Fibroblast of skin of left quadriceps (primary cell): ENCODE results near the gene FAM171A1.

ENCODE experiments used
- DNase-seq, 2 experiments: peaks; one replicate each; pipeline ENCODE4 v3.0.0-alpha.2; 2013; ENCODE audit warnings: low read depth in 2 of 2

Gene FAM171A1

DNA sequence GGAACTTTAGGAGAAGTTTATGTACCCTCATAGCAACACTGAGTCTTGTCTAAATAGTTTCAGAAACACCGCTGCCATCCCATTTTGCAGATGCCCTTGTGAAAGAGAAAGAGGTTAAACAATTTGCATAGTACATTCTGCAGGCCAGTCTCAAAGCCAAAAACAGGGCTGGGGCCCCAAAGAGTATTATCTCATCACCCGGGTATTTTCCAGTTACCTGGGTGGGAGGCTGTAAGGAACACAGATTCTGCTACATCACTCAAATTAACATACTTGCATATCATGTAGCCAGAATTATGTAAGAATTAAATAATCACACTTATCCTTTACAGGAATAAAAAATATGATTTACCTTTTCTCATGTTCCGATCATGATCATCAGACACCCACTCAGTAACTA is 3.1 kb upstream of the FAM171A1 start:
- DNase-seq = no peak

GRCh38 chr10:15373199-15373598 is 2.1 kb upstream of the FAM171A1 start:
- no peak for DNase-seq

GRCh38 chr10:15370212-15370855 is 755 bp downstream of the FAM171A1 start:
- no peak for DNase-seq

- peak in 1 of 2 experiments; percentile 7 for DNase-seq
Observed at GRCh38 chr10:15369256-15370211, 1.6 kb downstream of the FAM171A1 start.

- DNase-seq = no peak
Observed at GRCh38 chr10:15368101-15368855, 2.8 kb downstream of the FAM171A1 start.

GRCh38 chr10:15367296-15368085 is 3.6 kb downstream of the FAM171A1 start:
- no peak for DNase-seq

DNA sequence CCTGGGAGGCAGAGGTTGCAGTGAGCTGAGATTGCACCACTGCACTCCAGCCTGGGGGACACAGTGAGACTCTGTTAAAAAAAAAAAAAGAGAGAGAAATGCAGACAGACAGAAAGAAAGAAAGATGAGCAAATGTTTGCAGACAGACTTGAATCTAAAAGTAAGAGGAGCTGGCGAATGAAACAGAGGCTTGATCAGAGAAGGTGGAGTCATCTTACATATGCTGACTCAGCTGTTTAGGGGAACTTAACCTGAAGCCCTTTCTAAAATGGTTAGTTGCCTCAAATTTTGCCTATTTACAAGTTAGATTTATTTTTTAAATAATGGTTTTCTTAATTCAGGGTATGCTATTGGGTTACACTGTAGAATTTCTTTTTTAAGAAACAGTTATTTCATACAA is 5.4 kb downstream of the FAM171A1 start:
- DNase-seq = no peak

DNA sequence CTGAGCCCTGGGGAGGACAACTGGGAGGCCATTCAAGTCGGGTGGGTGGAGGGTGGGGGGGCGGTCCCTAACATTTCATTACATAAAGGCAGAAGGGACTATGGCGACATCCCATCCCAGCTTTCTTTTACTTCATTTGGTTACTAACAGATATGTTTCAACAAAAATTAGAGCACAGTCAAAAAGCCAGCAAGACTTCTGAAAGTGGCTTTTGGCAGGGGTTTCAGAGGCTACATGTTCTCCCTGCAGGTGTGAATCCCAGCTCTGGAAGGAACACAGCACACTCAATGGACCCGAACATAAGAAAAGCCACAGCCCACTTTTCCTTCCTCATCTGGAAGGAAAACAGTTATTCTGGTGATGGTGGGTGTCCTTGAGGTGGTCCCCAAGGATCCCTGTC is 7.1 kb downstream of the FAM171A1 start:
- DNase-seq = no peak

DNA sequence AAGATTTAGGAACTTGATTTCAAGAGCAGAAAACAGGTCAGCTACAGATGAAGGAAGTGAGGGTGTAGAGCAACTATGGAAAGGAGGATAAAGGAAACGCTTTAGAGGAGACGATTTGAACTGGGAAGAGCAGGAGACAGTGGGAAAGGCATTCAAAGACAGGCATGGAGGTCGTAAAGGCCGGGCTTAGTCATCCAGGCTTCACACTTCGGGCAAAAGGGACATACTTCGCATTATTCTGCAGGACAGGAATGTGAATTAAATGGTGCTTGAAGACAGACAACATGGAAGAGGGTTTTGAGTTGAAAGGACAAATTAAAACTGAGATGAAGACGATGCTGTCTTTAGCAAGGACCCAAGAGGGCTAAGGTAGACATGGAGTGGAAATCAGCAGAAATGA is 8.1 kb downstream of the FAM171A1 start:
- DNase-seq = peak in 1 of 2 experiments; percentile 13

DNA sequence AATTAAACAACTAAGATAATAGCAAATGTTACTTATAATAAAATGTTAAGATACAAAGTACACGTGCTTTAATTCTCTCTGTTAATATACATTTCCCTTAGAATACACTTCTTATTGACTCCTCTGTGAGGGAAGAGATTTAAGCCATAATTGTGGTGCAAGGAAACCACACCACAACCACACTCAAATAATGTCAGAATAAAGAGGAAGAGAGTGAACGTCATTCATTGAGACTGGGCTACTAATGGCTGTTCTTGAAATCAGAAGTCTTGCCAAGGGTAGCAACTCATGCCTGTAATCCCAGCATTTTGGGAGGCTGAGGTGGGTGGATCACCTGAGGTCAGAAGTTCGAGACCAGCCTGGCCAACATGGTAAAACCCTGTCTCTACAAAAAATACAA is 10.0 kb downstream of the FAM171A1 start:
- no peak for DNase-seq

DNA sequence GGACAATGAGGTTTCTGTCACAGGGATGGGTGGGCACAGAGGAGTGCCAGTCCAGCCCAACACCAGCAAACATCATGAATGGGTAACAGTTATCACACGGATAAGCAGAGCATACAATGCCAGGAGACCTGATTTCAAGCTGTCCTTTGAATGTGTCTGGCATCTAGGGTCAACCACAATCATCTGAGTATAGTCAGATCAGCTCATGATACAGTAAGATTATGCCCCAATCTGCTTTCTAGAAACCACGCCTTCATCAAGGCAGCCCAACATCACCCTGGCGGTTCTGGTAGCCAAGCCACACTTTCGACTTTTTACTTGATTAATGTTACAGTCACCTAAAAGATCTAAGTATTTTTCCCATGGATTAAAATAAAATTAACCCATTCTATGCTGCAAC is 10.5 kb downstream of the FAM171A1 start:
- no peak for DNase-seq

DNA sequence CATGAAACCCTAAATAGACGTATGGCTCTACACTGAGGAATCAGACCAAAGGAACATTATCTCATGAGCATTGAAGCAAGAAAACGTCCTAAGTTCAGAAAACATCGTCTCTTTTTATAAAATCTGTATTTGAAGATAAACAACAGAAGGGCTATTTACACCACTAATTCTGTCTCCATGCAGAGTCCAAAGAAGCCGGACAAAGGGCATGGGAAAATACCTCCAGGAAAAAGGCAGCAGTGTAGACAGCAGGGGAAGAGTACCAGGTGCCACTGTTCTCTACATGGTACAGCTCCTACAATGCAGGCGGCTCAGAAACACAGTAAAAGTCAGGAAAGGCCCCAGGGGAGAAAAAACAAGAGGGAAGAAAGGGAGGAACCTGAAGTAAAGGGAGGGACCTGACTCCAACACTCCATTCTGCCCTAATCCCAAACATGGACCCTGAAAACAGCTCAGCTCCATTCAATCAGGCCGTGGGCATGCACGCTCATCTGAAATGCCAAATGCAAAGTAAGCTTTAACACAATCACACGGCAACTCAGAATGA is 17.5 kb downstream of the FAM171A1 start:
- DNase-seq = no peak

DNA sequence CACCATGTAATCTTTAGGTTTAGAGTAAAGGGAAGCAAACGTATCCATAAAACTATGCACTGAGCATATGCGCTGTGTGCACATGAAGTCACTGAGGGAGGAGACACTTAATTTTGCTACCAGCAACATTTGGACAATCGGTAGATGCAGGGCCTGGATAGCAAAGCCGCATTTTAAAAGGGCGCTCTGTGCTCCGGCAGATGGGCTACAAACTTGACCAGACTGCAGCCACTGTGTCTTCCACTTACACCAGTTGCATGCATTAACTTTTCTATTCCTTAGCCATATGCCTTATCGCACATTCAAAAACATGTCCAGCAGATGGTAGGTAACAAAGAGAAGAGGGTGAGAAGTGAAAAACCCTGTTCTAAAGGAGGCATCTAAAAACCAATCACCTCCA is 18.3 kb downstream of the FAM171A1 start:
- DNase-seq = no peak

GRCh38 chr10:15352201-15352600 is 18.9 kb downstream of the FAM171A1 start:
- DNase-seq = no peak

GRCh38 chr10:15351099-15351820 is 19.8 kb downstream of the FAM171A1 start:
- DNase-seq = no peak

DNA sequence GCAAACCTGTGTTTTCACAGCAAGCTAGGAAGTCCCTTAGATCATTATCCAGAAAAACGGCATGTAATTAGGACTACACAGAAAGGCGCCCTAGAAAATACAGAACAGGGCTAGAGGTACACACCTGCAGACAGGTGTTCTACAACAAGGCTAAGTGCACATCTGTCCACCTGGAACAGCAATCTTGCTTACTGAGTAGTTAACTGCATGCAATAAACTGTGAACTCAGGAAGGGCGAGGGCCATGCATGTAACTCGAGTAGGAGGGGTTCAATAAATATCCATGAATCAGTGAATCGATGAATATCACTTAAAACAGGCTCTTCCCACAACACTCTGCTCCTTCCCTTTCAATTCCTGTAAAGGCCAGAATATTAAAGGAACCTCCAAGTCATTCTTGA is 22.0 kb downstream of the FAM171A1 start:
- no peak for DNase-seq

DNA sequence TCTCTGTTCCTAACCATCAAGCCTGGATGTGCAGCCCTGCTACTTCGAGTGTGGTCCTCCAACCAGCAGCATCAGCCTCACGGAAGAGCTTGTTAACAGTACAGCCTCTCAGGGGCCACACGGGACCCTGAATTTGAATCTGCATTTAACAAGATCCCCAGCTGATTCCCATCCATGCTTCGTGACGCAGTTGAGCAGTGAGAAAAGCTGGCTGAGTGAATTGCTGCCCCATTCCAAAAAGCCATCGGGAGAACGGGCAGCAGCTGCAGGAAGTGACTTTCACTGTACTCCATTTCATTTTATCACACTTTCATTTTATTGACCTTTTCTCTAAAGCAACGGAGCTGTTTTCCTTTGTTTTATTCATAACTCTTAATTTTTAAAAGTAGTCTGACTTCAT is 22.5 kb downstream of the FAM171A1 start:
- DNase-seq = no peak

GRCh38 chr10:15347150-15347549 is 23.9 kb downstream of the FAM171A1 start:
- DNase-seq = no peak

- DNase-seq = no peak
Observed at GRCh38 chr10:15346440-15347141, 24.5 kb downstream of the FAM171A1 start.

- no peak for DNase-seq
Observed at GRCh38 chr10:15345450-15345849, 25.6 kb downstream of the FAM171A1 start.
